Endothelial cell of coronary artery (primary cell): ENCODE data around the gene NPR1. TPM values are rescaled to one million over a fixed set of nuclear protein-coding genes. Genes with fewer than 3 reads are reported as not detected.

Experiments used
- total RNA-seq: library from RNA; depleted of rRNA; stranded (reverse); fragments of >200 nt; gene quantifications from 2 replicates; pipeline ENCODE4 v1.2.3, GENCODE V29; 2014

Gene NPR1
- 4.7 and 12.0 TPM in 2 replicates for total RNA-seq

DNA sequence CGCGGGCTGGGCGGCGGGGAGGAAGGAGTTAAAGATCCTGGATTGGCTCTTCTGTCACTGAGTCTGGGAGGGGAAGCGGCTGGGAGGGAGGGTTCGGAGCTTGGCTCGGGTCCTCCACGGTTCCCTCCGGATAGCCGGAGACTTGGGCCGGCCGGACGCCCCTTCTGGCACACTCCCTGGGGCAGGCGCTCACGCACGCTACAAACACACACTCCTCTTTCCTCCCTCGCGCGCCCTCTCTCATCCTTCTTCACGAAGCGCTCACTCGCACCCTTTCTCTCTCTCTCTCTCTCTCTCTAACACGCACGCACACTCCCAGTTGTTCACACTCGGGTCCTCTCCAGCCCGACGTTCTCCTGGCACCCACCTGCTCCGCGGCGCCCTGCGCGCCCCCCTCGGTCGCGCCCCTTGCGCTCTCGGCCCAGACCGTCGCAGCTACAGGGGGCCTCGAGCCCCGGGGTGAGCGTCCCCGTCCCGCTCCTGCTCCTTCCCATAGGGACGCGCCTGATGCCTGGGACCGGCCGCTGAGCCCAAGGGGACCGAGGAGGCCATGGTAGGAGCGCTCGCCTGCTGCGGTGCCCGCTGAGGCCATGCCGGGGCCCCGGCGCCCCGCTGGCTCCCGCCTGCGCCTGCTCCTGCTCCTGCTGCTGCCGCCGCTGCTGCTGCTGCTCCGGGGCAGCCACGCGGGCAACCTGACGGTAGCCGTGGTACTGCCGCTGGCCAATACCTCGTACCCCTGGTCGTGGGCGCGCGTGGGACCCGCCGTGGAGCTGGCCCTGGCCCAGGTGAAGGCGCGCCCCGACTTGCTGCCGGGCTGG lies at the start of gene NPR1:
NPR1 (plus strand) TSS at position 170 of the 818 bp plus-strand sequence; CDS start at position 591, 421 bp downstream.

DNA sequence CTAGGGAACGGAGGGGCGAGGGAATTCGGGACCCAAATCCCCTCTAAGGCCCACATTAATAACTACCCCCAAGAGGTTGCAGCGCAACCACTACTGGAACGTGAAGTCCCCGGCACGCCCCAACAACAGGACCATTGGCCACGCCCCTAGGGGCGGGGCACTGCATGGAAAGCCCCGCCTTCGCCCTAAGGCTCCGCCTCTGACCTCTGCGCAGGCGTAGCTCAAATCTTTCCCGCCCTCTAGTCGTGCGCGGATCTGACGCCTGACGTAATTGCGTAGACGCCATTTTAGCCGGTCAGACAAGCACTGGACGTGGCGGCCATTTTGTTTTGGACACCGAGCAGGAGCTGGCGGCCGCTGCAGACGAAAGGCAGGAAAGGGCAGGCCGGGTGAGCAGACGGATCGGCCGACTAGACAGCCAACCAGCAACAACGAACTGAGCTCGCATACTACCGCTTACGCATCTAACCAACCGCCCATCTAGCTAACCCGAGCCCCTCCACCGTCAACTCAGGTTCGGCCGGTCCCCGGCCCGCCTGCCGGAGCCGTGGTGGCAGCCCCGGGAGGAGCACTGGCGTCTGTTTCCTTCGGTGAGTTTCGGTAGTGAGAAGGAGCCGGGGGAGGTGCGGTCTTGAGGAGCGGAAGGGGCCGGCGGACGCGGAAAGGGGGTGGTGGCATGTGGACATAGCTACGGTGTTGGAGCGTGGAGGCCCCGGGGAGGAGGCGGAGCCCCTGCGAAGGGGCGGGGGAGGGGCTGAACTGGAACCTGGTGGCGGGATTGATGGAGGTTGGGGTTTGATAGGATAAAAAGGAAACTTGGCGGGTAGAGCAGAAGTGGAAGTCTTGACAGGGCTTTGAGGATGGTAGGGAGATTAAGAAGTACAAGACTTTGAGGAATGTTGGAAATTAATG lies 44.5 kb upstream of the NPR1 start, which contains the start of gene CHTOP:
CHTOP (plus strand) TSS at position 313 of the 912 bp plus-strand sequence. CDS start 2,523 bp downstream, outside the sequence.

GRCh38 chr1:153658400-153659174 lies 19.9 kb upstream of the NPR1 start, which contains the start of gene SNAPIN:
TSS of gene SNAPIN (plus strand) at chr1:153658703. CDS start at chr1:153658744, 41 bp downstream.

DNA sequence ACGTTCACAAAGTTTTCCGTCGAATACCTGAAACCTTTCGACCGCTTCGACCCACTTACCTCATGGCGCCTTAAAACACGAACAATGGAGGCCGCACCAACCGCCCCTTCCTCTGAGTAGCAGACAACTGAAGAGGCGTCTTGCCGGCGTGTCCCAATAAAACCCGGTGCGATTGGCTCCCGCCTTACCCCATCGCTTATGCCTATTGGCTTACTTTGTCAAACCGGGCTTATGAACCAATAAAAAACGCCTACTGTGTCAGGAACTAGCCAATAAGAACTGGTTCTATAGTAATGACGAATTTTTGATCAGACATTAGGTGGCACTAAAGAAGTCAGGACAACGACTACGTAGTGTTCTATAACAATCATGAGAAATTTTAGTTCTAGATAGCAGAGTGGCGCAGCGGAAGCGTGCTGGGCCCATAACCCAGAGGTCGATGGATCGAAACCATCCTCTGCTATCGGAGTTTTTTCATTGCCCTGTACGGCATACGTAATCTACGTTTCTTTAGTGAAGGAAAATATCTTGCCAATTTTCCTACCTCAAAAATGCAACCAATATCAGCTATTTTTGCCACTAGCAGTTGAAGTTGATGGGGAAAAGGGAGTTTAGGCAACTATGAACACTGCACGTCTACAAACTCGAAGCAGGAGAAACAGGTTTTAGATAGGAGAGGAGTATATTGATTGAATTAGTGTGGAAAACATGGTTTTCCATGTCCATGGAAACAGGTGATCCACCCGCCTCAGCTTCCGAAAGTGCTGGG lies 7.4 kb upstream of the NPR1 start, which contains the start of gene ILF2:
ILF2 (minus strand) TSS at position 135 of the 769 bp plus-strand sequence; CDS start at position 64, 71 bp downstream.

GRCh38 chr1:153727463-153728304 lies 49.2 kb downstream of the NPR1 start, which contains the start of gene INTS3:
TSS of gene INTS3 (plus strand) at chr1:153728050. CDS start at chr1:153728635, 585 bp downstream.

Other genes starting within 250 kb of the NPR1 start
- not detected in 2 replicates for gene S100A7, start 218.0 kb upstream of the NPR1 start, total RNA-seq
- gene S100A6, start 142.7 kb upstream of the NPR1 start, total RNA-seq, result 1,061 and 1,806 TPM in 2 replicates
- gene S100A5, start 137.8 kb upstream of the NPR1 start, total RNA-seq, result not detected in 2 replicates
- 1.1 and 7.8 TPM in 2 replicates for gene S100A4, start 132.9 kb upstream of the NPR1 start, total RNA-seq
- 1.3 and 3.2 TPM in 2 replicates for gene S100A3, start 129.4 kb upstream of the NPR1 start, total RNA-seq
- 1.9 and 3.8 TPM in 2 replicates for gene S100A2, start 112.8 kb upstream of the NPR1 start, total RNA-seq
- gene S100A16, start 65.6 kb upstream of the NPR1 start, total RNA-seq, result 328 and 379 TPM in 2 replicates
- gene S100A14, start 62.4 kb upstream of the NPR1 start, total RNA-seq, result not detected in 2 replicates
- 101 and 216 TPM in 2 replicates for gene S100A13, start 51.2 kb upstream of the NPR1 start, total RNA-seq
- not detected in 2 replicates for gene S100A1, start 50.3 kb upstream of the NPR1 start, total RNA-seq
- gene CHTOP, start 44.6 kb upstream of the NPR1 start, total RNA-seq, result 26.5 and 37.1 TPM in 2 replicates
- gene SNAPIN, start 20.0 kb upstream of the NPR1 start, total RNA-seq, result 39.4 and 48.3 TPM in 2 replicates
- gene ILF2, start 7.7 kb upstream of the NPR1 start, total RNA-seq, result 203 and 278 TPM in 2 replicates
- 23.7 and 38.2 TPM in 2 replicates for gene INTS3, start 49.4 kb downstream of the NPR1 start, total RNA-seq
- 11.4 and 14.7 TPM in 2 replicates for gene SLC27A3, start 96.7 kb downstream of the NPR1 start, total RNA-seq
- 3.7 and 5.3 TPM in 2 replicates for gene GATAD2B, start 244.3 kb downstream of the NPR1 start, total RNA-seq